HG03097 (cell line): ENCODE data around the gene VLDLR.
"Not testable (repeated sequence)": the region's sequence is repeated elsewhere in the genome, so short reads cannot be mapped to it uniquely, and the experiment has no call there.

Experiments
- ATAC-seq: cut with Tn5 transposase; IDR thresholded peaks from one replicate; pipeline ENCODE4 v1.9.1; 2021; ENCODE audit not compliant: unreplicated experiment, low FRiP score

Gene VLDLR

DNA sequence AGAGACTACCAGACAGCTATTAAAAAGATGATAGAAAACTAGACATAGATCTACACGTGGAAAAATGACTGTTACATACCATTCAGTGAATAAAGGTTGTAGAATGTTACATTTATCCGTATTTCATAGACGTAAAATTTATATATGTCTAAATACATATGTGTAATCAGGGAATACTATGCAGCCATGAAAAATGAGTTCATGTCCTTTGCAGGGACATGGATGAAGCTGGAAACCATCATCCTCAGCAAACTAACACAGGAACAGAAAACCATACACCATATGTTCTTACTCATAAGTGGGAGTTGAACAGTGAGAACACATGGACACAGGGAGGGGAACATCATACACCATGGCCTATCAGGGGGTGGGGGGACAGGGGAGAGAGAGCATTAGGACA, 85.7 kb downstream of the VLDLR start:
- ATAC-seq = not testable (repeated sequence)
